Breast epithelium (tissue), 3 donors: ENCODE results near the gene MAML3.

ENCODE experiments used
- POLR2A ChIP-seq: fragments of 450-650 bp; IDR thresholded peaks from one replicate; pipeline ENCODE4 v1.6.1; 2016; ENCODE audit warnings: antibody characterized with exemption, mild to moderate bottlenecking, moderate library complexity
- TF ChIP-seq, protein P1 (sequence below), 3 donors: fragments of 450-650 bp; IDR thresholded peaks; one replicate each; pipeline ENCODE4 v1.5.1; 2016 to 2017; ENCODE audit warnings: antibody characterized with exemption in 3 of 3, mild to moderate bottlenecking in 3 of 3, moderate library complexity in 3 of 3

- TF ChIP-seq, protein P1, sequence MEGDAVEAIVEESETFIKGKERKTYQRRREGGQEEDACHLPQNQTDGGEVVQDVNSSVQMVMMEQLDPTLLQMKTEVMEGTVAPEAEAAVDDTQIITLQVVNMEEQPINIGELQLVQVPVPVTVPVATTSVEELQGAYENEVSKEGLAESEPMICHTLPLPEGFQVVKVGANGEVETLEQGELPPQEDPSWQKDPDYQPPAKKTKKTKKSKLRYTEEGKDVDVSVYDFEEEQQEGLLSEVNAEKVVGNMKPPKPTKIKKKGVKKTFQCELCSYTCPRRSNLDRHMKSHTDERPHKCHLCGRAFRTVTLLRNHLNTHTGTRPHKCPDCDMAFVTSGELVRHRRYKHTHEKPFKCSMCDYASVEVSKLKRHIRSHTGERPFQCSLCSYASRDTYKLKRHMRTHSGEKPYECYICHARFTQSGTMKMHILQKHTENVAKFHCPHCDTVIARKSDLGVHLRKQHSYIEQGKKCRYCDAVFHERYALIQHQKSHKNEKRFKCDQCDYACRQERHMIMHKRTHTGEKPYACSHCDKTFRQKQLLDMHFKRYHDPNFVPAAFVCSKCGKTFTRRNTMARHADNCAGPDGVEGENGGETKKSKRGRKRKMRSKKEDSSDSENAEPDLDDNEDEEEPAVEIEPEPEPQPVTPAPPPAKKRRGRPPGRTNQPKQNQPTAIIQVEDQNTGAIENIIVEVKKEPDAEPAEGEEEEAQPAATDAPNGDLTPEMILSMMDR (IDR thresholded peaks at IDR 0.05) = no peak
- TF ChIP-seq POLR2A = no peak
Observed at GRCh38 chr4:139886798-139887197, 267.2 kb downstream of the MAML3 start.
